K562 (cell line): Measurements from ENCODE around the gene P4HB. TPM values are rescaled to one million over a fixed set of nuclear protein-coding genes. Genes with fewer than 3 reads are reported as not detected.
A peak's percentile ranks its signal among the peaks of the same experiment; 100 is the strongest.

Experiments used
- C11orf30 ChIP-seq: fragments of 450-650 bp; IDR thresholded peaks from 2 replicates; pipeline ENCODE4 v1.6.1; 2016; ENCODE audit warnings: low read depth, mild to moderate bottlenecking
- FOSL1 ChIP-seq: fragments of 200-800 bp; sonication (Bioruptor generic); conservative IDR thresholded peaks from 2 replicates; pipeline ENCODE4 v1.6.1; 2016; ENCODE audit warnings: missing genetic modification characterization, missing compliant biosample characterization
- GATA2 ChIP-seq: sonication (generic); formaldehyde crosslinking; IDR thresholded peaks from 2 replicates; pipeline ENCODE4 v1.4.0; 2020; ENCODE audit warnings: mild to moderate bottlenecking, missing genetic modification reagents
- GATAD2A ChIP-seq: fragments of 450-650 bp; IDR thresholded peaks from 2 replicates; pipeline ENCODE4 v1.6.1; 2017
- MEIS2 ChIP-seq: fragments of 450-650 bp; IDR thresholded peaks from 2 replicates; pipeline ENCODE4 v1.6.1; 2014; ENCODE audit warnings: mild to moderate bottlenecking; ENCODE audit not compliant: partially characterized antibody
- NEUROD1 ChIP-seq: fragments of 150-350 bp; IDR thresholded peaks from 2 replicates; pipeline ENCODE4 v1.6.1; 2014; ENCODE audit warnings: borderline replicate concordance, low read length, low read depth; ENCODE audit not compliant: partially characterized antibody
- RNF219 ChIP-seq: fragments of 250-450 bp; sonication (Bioruptor Pico); IDR thresholded peaks from 2 replicates; pipeline ENCODE4 v1.5.0; 2022; ENCODE audit warnings: mild to moderate bottlenecking
- SMAD4 ChIP-seq: fragments of 250-450 bp; sonication (Bioruptor Pico); conservative IDR thresholded peaks from 2 replicates; pipeline ENCODE4 v1.8.0; 2021; ENCODE audit warnings: inconsistent platforms, mild to moderate bottlenecking, moderate library complexity
- TARDBP ChIP-seq: fragments of 450-650 bp; IDR thresholded peaks from 2 replicates; pipeline ENCODE4 v1.6.1; 2016
- ZEB2 ChIP-seq: fragments of 450-650 bp; IDR thresholded peaks from 2 replicates; pipeline ENCODE4 v1.6.1; 2016
- ZNF395 ChIP-seq: fragments of 200-800 bp; sonication (Bioruptor generic); IDR thresholded peaks from 2 replicates; pipeline ENCODE4 v1.6.1; 2017; ENCODE audit warnings: missing genetic modification characterization, missing compliant biosample characterization
- ZNF764 ChIP-seq: fragments of 250-450 bp; sonication (Bioruptor Pico); IDR thresholded peaks from 2 replicates; pipeline ENCODE4 v1.4.0; 2020; ENCODE audit warnings: low read depth, mild to moderate bottlenecking, moderate library complexity
- ZNF780A ChIP-seq: fragments of 250-450 bp; sonication (Bioruptor Pico); IDR thresholded peaks from 2 replicates; pipeline ENCODE4 v1.5.0; 2021; ENCODE audit warnings: mild to moderate bottlenecking
- polyA plus RNA-seq, 8 experiments: library from polyadenylated mRNA; depleted of rRNA in 4 of 8; stranded (reverse) in 5 of 8; unstranded in 3 of 8; fragments of >200 nt; fragmentation: Nextera tagmentation in 2 of 8; fragmentation: Illumina TruSeq in 1 of 8; extraction: Ambion mirVana in 2 of 8; extraction: Trizol in 1 of 8; gene quantifications; 2 replicates each; pipeline versions ENCODE4 v1.2.1 to v1.2.3, GENCODE V29; 2011 to 2014; ENCODE audit warnings: inconsistent platforms in 1 of 8, missing spikeins in 1 of 8
- total RNA-seq, 7 experiments: library from RNA; depleted of rRNA in 6 of 7; stranded (reverse); fragments of >200 nt in 6 of 7; fragmentation: Illumina TruSeq in 2 of 7; extraction: Trizol in 2 of 7; gene quantifications; 2 replicates each; pipeline versions ENCODE4 v1.2.1 to v1.2.3, GENCODE V29; 2011 to 2021; ENCODE audit warnings: low replicate concordance in 1 of 7
- TF ChIP-seq, protein P1 (sequence below): fragments of 450-650 bp; IDR thresholded peaks from 2 replicates; pipeline ENCODE4 v1.7.1; 2018; ENCODE audit warnings: mild to moderate bottlenecking, low read depth; ENCODE audit not compliant: partially characterized antibody
- TF ChIP-seq, protein P2 (sequence below): fragments of 250-450 bp; sonication (Bioruptor Pico); IDR thresholded peaks from 2 replicates; pipeline ENCODE4 v1.4.0; 2020; ENCODE audit warnings: mild to moderate bottlenecking, moderate library complexity
- TF ChIP-seq, protein P3 (sequence below): fragments of 250-450 bp; sonication (Bioruptor Pico); IDR thresholded peaks from 2 replicates; pipeline ENCODE4 v1.4.0; 2020

Gene P4HB
- total and polyA plus RNA-seq, 9 of the 15 experiments (the other 6 are each of a cell fraction or from before 2014, with no cell fraction given), result 4.4 to 645 (median 325) TPM

- TF ChIP-seq, protein P1, sequence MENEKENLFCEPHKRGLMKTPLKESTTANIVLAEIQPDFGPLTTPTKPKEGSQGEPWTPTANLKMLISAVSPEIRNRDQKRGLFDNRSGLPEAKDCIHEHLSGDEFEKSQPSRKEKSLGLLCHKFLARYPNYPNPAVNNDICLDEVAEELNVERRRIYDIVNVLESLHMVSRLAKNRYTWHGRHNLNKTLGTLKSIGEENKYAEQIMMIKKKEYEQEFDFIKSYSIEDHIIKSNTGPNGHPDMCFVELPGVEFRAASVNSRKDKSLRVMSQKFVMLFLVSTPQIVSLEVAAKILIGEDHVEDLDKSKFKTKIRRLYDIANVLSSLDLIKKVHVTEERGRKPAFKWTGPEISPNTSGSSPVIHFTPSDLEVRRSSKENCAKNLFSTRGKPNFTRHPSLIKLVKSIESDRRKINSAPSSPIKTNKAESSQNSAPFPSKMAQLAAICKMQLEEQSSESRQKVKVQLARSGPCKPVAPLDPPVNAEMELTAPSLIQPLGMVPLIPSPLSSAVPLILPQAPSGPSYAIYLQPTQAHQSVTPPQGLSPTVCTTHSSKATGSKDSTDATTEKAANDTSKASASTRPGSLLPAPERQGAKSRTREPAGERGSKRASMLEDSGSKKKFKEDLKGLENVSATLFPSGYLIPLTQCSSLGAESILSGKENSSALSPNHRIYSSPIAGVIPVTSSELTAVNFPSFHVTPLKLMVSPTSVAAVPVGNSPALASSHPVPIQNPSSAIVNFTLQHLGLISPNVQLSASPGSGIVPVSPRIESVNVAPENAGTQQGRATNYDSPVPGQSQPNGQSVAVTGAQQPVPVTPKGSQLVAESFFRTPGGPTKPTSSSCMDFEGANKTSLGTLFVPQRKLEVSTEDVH, result peak; percentile 44
- peak; percentile 51; the same call in 1 of the 2 replicates for TF ChIP-seq GATA2 (CRISPR knock-in tag)
- TF ChIP-seq SMAD4 (CRISPR knock-in tag), result peak; percentile 36
- TF ChIP-seq C11orf30, result no peak
- TF ChIP-seq, protein P2, sequence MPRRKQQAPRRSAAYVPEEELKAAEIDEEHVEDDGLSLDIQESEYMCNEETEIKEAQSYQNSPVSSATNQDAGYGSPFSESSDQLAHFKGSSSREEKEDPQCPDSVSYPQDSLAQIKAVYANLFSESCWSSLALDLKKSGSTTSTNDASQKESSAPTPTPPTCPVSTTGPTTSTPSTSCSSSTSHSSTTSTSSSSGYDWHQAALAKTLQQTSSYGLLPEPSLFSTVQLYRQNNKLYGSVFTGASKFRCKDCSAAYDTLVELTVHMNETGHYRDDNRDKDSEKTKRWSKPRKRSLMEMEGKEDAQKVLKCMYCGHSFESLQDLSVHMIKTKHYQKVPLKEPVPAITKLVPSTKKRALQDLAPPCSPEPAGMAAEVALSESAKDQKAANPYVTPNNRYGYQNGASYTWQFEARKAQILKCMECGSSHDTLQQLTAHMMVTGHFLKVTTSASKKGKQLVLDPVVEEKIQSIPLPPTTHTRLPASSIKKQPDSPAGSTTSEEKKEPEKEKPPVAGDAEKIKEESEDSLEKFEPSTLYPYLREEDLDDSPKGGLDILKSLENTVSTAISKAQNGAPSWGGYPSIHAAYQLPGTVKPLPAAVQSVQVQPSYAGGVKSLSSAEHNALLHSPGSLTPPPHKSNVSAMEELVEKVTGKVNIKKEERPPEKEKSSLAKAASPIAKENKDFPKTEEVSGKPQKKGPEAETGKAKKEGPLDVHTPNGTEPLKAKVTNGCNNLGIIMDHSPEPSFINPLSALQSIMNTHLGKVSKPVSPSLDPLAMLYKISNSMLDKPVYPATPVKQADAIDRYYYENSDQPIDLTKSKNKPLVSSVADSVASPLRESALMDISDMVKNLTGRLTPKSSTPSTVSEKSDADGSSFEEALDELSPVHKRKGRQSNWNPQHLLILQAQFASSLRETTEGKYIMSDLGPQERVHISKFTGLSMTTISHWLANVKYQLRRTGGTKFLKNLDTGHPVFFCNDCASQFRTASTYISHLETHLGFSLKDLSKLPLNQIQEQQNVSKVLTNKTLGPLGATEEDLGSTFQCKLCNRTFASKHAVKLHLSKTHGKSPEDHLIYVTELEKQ, result no peak
- TF ChIP-seq NEUROD1, result no peak
- TF ChIP-seq, protein P3, sequence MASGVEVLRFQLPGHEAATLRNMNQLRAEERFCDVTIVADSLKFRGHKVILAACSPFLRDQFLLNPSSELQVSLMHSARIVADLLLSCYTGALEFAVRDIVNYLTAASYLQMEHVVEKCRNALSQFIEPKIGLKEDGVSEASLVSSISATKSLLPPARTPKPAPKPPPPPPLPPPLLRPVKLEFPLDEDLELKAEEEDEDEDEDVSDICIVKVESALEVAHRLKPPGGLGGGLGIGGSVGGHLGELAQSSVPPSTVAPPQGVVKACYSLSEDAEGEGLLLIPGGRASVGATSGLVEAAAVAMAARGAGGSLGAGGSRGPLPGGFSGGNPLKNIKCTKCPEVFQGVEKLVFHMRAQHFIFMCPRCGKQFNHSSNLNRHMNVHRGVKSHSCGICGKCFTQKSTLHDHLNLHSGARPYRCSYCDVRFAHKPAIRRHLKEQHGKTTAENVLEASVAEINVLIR (CRISPR knock-in tag), result no peak
- no peak for TF ChIP-seq TARDBP
- TF ChIP-seq RNF219 (CRISPR knock-in tag), result 0 out of 2 replicates have a peak, but pooled peaks have one; percentile 7
- 0 out of 2 replicates have a peak, but pooled peaks have one; percentile 11 for TF ChIP-seq GATAD2A
- 0 out of 2 replicates have a peak, but pooled peaks have one; percentile 75 for TF ChIP-seq ZNF780A (CRISPR knock-in tag)
- peak; percentile 59; the same call in 1 of the 2 replicates for TF ChIP-seq ZNF395 (CRISPR knock-in tag)
- no peak for TF ChIP-seq ZEB2
- TF ChIP-seq MEIS2, result no peak
- no peak for TF ChIP-seq ZNF764 (CRISPR knock-in tag)
- TF ChIP-seq FOSL1, result 0 out of 2 replicates have a peak, but pooled peaks have one; percentile 33
These were observed 7.8 kb upstream of the P4HB start (continued) for GRCh38 chr17:81867991-81868673.
